ENCODE measurements around the gene ITIH6.
"Not testable (repeated sequence)": the region's sequence is repeated elsewhere in the genome, so short reads cannot be mapped to it uniquely, and the experiment has no call there.

The ITIH6 gene

DNA sequence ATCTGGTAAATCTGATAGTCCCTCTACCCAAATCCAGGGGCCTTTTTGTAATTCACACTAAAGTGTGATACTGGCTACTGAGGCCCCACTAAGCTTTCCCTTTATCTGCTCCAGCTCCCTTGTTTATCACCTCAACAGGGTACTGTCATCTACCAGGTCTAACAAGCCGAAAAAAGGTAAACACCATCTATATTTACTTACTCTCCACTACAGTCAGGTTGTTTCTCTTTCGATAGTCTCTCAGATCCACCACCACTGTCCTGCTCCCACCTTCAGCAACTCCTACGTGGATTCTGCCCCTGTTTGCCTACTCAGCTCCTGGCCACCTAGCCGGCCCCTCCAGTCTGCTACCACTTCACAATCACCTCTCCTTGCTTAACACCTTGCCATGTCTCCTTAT is 3.3 kb downstream of the ITIH6 start:
- no peak for DNase-seq

DNA sequence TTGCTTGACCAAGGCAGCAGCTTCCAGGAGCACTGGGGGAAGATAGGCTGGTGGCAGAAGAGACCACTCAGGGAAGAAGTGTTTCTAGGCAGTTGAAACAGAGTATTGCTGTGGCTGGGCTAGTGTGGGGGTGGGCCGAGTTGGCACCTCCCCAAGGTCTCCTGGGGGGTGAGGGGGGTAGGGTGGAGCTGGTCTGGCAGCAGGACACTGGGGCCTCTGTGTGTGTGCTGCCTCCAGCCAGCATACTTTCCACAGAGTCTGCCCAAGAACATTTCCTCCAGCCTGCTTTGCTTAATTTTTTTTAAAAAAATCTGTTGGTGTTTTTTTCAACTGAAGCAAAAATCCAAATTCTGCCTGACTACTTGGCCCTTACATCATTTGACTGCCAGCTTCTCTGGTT is 4.0 kb downstream of the ITIH6 start:
- no peak for DNase-seq

DNA sequence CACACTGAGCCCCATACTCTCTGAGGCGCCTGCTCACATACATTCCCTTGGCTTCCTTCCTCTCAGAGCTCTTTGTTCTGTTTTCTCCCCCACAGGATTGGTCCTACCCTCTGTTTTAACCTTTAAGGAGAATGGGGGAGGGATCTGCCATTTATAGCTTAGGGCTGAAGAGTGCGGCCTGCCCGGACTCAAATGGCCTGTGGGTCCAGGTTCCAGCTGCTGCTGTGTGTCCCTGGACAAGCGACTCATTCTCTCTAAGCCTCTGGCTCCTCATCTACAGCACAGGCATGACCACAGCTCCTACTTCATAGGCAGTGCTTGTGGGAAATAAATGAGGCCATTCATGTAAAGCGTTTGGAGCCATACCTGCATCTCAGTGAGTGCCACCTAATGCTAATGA is 8.7 kb downstream of the ITIH6 start:
- DNase-seq, result not testable (repeated sequence)

DNA sequence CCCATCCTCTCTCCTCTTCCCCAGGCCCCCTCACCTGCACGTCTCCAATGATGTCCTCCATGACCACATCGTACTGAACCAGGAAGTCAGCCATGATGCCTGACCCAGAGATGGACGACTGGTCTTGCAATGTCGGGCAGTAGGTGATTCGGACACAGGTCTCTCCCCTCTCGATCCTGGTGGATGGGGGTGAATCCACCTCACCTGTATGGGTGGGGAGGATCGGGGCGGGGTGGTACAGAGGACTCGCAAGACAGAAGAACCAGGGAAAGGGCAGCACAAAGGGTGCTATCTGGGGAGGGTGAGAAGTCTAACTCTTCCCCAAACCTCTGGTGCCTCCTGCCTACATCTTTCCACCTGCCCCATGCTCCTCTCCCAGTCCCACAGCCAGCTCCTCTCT is 9.6 kb downstream of the ITIH6 start:
- DNase-seq, result no peak

DNA sequence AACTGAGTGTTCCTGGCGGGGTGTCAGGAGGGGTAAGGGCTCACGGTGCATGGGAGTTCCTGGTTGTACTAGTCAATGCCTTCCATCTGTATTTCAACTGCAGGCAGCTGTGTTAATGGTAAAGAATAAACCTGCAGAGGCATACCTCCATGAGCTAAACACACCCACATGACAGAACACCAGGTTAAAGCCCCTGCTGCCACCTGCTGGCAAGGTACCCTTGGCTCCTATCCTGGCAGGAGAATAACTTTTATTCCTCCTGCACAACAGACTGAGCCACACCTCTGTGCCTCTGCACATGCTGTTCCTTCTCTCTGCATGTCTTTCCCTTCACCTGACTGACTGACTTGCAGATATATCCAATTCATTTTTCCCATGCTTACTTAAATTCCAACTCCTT is 11.1 kb downstream of the ITIH6 start:
- no peak for DNase-seq

DNA sequence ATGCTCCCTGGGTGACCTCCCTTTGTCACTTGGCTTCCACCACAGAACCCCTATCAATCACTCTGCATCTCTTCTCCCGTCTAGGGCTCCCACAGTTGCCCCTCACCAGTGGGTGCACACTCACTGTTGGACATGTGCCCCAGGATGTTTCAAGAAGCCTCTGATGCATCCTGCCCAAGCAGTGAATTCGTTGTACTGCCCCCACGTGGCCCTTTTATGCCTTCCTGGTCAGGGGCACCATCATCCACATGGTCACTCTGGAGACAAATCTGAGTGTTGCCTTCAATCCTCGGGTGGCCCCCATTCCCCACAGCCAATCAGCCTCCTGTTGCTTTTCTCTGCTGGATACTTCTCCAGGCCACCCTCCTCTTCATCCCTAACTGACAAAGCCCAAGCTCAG is 12.2 kb downstream of the ITIH6 start:
- DNase-seq, result no peak

DNA sequence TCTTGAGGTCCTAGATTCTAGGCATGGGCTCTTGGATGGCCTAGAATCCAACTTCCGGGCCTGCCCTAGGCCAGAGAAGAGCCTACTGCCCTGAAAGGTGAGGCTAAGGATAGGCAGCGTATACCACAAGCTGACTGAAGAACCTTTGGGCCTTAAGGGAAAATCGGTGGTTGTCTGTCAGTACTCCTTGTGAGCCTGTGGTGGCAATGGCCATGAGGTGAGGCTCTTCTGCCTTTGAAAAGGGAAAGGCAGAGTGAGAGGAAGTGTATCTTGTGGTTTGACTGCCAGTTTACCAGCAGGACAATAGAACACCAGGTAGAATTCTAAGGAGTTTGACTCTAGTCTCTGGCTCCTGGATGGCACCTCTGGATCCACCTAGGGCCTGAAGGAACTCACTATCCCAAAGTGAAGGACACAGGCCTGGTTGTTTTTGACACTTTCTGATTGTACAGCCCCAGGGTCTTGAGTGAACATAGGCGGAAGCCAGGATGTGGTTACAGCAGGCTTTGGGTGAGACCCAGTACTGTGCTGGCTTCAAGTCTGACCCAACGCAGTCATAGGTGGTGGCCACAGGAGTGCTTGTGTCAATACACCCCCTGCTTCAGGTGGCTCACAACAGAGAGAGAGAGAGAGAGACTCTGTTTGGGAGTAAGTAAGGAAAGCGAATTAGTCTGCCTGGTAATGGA is 20.9 kb downstream of the ITIH6 start:
- DNase-seq, result no peak

DNA sequence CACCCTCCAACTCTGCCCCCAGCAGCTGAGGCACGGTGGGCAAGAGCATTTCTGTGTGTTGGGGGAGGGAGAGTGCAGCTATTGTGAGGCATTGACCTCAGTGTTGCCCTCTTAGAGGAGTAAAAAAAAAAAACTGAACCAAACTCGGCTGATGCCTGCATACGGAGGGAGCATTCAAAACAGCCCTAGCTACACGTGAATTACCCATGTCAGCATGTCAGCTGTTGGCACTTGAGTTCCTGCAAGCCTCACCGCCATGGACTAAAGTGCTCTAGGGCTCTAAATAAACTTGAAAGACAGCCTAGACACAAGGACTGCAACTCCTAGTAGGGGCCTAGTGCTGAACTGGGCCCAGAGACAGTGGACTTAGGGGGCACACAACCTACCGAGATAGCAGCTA is 22.0 kb downstream of the ITIH6 start:
- DNase-seq, result no peak

DNA sequence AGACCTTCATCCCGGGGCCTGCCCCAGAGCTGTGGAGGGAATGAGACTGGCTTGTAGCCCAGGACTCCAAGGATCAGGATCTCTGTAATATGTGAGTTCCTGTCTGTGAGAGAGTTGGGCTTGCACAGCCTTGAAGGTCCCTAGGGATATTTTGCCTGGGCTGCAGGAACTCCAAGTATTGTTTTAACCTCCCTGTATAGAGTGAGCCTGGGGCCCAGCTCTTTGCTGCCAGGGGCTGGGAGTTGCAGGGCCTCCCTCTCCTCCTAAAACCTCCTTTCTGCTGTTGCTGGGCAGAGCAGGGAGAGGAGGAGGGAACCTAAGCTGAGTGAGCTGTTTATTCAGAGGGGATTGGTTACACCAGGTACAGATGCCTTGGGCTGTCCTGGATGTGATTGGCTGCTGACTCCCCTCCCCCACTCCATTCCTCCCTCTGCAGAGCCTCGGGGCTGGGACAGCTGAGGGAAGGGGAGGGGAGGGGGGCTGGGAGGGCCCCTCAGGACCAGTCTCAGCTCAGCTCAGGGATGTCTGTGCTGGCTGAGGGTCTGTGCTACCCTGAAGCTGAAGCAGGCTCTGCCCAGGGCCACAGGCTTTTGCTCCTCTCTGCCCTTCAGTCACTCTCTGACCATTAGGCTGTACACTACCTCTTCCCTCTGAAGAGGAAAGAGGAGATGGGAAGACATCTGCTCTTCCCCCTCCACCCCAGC is 23.5 kb downstream of the ITIH6 start:
- DNase-seq, result not testable (repeated sequence)

DNA sequence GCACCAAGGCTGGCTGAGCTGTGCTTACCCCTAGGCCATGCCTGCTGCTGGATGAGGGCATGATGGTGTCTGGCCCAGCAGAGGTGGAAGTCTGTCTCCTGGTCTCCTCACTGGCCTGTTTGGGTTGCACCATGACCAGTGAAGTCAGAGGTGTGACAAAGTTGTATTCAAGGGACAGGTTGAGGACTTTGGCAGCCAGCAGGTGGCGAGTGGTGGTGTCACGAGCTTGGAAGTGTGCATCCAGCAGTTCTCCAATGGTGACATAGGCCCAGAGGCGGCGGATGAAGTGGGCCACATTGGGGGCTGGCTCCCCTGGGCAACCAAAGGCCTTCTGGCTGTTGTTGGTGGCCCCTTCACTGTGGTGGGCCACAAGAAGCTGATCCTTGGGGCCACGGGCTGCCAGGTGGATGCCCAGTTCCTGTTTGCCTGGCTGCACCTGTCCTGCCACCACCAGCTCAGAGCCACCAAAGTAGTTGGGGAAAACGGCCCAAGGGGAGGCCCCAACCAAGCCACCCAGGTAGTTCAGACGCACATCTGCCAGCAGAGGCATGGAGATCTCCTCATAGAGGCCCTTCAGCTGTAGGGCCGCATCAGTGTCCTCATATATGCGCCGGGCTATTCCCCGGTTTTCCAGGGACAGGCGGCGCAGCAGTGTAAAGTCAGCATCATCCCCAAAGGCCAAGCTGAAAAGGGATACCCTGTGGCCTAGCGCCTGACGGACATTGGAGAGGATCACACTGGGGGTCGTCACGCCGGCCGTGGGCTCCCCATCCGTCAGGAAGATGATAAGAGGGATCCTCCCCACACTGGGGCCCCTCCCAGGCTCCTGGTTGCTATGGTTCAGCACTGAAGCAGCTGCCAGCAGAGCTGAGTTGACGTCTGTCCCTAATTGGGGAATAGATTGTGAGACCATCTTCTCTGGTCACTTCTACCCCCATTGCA is 39.7 kb downstream of the ITIH6 start:
- DNase-seq, result no peak

DNA sequence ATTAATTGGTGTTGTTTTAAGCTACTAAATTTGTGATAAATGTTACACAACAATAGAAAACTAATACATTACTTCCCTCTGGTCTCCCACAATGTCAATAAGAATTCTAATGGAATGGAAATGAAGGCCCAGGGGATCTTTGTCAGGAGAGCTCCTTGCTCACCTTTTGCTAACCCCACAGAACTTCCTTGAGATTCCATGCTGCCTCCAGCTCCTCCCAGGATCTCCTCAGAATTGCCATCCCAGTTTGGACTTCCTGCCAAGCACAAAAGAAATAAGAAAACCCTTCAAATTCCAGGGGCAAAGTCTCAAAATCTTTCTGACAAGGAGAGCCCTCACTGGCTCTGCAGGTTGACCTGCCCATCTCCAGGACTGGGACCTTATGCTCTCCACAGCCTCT is 43.2 kb downstream of the ITIH6 start:
- DNase-seq, result no peak

DNA sequence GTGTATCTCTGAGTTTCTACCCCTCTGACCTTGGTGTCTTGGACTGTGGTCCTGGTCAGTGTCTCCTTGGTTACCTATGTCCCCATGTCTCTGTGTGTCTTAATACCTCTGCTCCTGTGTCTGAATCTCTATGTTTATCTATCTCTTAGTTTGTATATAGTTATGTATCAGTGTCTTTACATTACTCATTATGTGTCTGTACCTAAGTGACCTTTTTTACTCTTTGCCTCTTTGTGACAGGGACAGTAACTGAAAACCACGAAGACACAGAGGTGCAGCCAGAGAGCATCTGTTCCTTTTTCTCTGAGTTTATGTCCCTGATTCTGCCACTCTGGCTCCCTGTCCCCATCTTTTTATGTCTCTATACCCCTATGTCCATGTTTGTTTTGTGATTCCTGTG is 49.4 kb downstream of the ITIH6 start:
- no peak for DNase-seq

DNA sequence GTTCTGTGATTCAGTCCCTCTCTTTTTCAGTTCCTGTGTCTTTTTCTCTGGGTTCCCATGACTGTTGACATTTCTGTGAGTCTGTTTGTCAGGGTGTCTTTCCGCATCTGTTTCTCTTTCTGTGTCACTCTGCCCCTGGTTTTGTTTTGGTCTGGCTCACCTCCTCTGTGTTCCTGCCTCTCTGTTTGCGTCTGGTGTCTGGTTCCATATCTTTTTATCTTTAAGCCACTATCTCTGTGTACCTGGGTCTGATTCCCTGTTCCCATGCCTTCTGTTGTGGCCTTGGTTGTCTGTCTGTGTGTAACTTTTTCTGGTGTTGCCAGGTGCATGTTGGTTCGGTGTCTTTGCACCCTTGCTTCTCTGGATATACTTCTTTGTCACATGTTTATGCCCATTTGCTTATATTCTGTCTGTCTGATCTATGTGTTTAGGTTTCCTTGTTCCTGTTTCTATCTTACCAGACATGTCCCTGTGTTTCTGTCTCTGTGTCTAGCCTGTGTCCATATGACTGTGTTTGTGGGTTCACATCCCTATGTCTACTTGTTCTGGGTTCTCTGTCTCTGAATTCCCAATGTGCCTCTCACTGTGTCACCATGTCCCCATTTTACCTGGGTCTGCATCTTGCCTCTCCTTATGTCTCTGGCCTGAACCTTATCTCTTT is 50.2 kb downstream of the ITIH6 start:
- no peak for DNase-seq

DNA sequence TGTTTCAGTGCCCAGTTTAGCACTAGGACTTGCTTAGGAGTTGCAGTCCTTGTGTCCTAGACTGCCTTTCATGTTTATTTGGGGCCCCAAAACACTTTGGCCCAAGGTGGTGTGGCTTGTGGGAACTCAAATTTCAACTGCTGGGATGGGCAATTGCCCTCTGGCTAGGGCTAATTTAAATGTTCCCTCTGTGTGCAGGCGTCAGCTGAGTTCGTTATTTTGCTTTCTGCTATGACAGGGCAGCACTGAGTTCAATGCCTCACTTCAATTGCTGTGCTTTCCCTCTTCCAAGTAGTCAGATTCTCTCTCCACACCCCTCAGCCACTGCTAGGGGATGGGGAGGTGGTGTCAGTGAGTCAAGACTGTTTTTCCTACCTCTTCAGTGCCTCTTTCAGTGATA is 51.1 kb downstream of the ITIH6 start:
- no peak for DNase-seq

DNA sequence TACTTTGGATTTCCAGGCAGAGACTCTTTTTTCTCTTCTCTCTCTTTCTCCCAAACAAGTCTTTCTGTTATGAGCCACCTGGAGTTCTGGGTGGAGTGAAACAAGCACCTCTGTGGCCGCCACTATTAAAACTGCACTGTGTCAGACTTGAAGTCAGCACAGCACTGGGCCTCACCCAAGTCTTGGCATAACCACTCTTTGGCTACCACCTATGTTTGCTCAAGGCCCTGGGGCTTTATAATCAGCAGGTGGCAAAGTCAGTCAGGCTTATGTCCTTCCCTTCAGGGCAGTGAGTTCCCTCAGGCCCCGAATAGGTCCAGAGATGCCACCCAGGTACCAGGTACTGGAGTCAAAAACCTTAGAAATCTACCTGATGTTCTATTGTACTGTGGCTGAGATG is 52.4 kb downstream of the ITIH6 start:
- DNase-seq, result no peak

DNA sequence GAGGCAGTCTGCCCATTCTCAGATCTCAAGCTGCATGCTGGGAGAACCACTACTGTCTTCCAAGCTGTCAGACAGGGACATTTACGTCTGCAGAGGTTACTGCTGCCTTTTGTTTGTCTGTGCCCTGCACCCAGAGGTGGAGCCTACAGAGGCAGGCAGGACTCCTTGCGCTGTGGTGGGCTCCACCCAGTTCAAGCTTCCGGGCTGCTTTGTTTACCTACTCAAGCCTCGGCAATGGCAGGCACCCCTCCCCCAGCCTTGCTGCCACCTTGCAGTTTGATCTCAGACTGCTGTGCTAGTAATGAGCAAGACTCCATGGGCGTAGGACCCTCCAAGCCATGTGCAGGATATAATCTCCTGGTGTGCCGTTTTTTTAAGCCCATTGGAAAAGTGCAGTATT is 59.5 kb downstream of the ITIH6 start:
- not testable (repeated sequence) for DNase-seq

DNA sequence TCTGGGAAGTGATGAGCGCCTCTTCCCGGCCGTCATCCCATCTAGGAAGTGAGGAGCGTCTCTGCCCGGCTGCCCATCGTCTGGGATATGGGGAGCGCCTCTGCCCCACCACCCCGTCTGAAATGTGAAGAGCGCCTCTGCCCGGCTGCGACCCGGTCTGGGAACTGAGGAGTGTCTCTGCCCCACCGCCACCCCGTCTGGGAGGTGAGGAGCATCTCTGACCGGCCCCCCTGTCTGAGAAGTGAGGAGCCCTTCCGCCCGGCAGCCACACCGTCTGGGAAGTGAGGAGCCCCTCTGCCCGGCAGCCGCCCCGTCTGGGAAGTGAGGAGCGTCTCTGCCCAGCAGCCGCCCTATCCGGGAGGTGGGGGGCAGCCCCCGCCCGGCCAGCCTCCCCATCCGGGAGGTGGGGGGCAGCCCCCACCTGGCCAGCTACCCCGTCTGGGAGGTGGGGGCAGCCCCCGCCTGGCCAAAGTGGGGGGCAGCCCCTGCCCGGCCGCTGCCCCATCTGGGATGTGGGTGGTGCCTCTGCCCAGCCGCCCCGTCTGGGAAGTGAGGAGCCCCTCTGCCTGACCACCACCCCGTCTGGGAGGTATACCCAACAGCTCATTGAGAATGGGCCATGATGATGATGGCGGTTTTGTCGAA is 61.6 kb downstream of the ITIH6 start:
- not testable (repeated sequence) for DNase-seq

DNA sequence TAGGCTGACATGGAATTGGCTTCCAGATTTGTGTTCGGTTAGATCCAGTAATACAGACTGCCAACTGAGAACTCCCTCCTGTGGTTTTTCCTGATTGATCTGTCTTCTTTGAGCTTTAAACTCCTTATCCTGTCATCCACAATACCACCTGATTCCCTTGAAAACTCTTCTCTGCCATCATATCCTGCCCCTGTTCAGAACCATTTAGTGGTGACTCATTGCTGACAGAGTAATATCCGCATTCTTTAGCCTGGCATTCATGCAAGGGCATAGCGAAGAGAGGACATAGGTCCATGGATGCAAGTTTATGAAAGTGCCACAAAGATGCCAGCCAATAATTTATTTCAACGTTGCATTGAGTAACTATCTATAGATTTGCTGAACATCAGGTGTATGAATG is 76.6 kb downstream of the ITIH6 start:
- DNase-seq, result no peak

DNA sequence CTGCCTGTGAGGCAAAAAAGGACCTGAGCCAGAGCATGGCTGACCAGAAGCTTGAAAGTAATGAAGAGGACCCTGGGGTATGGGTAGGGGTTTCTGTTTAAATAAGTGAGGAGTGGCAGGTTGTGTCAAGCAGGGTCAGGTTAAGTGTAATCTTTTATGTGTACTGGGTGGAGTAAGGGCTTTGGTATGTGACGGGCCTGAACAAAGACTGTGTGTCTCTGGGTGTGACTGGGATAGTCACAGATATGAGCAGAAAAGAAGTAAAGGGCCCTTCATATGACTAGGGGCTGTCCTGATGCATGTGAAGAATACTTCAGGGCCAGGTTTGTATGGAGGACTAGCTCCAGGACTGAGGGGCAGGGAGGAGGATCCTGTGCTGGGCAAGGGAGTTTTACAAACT is 82.4 kb downstream of the ITIH6 start:
- no peak for DNase-seq

DNA sequence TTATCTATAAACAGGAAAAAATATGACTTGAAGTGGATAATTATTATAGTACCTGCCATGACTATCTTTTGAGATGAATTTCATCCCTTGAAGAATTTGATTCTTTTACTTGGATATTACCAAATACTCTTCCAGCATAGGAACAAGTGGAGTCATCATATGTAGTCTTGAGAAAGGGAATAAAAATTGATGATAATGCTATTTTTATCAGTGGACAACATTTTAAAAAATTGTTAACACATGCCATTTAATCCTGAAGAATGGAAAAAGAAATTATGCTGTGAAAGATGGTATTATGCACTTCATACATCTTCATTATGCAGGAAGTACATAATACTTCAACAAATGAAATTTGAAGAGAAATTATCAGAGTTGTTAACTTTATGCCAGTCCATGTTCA is 83.6 kb downstream of the ITIH6 start:
- no peak for DNase-seq

DNA sequence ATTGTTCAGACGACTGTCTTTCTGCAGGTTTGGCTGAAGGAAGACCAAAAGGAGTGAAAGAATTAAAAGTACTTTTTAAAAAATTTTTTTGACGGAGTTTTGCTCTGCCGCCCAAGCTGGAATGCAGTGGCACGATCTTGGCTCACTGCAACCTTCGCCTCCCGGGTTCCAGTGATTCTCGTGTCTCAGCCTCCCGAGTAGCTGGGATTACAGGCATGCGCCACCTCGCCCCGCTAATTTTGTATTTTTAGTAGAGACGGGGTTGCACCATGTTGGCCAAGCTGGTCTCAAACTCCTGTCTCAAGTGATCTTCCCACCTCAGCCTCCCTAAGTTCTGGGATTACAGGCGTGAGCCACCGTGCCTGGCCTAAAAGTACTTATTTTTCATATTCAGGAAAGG is 86.3 kb downstream of the ITIH6 start:
- DNase-seq, result no peak

DNA sequence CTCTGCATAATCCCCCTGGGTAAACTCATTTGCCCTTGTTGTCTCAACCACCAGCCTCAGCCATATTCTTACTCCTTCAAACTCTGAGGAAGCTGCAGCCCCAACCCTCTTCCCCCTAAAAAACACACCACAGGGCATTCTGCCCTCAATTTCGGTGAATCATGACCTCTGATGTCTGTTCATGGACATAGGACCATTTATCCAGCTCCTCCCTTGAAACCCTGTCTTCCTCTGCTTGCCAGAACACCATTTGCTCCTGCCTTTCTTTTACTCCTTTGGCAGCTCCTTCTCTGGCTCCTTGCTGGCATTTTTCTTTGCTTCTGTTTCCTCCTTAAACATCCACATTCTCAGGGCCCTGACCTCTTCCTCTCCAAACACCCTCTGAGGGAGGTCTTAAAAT is 87.1 kb downstream of the ITIH6 start:
- no peak for DNase-seq

DNA sequence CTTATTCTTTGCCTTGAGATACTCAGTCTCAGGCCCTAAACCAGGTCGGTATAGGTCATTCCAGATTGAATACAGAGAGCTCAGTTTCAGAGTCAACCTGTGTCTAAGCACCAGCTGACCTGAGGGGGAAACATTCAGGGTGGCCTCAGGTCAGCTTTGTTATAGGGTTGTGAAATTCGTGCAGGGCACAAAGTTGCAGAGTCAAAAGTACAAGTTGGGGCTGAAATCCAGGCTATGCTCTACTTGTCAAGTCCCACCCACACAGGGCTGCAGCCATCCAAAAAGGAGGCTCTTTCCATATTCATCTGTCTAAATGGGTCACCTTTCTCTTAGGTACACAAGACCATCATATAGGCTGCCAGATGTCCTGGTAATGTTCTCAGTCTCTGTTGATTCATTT is 89.7 kb downstream of the ITIH6 start:
- no peak for DNase-seq
